Tibial artery (tissue), 4 donors: ENCODE results near the gene C14orf180.

ENCODE experiments used
- DNase-seq, 2 donors: peaks; one replicate each; pipeline ENCODE4 v3.0.0-alpha.2; 2019
- H3K27ac ChIP-seq, 2 donors: fragments of 200-600 bp; sonication (generic) in 1 of 2; 1 replicate in 1 of 2; 2 replicates in 1 of 2; pipeline ENCODE4 v1.5.1; 2018 to 2019; ENCODE audit warnings: mild to moderate bottlenecking in 1 of 2
- H3K27me3 ChIP-seq, 2 donors: fragments of 200-600 bp; sonication (generic) in 1 of 2; one replicate each; pipeline versions ENCODE4 v1.5.1 to v1.6.0; 2016 to 2019
- H3K36me3 ChIP-seq, 3 donors: fragments of 200-600 bp; sonication (generic) in 2 of 3; one replicate each; pipeline ENCODE4 v1.5.1; 2016 to 2019; ENCODE audit warnings: mild to moderate bottlenecking in 2 of 3
- H3K4me1 ChIP-seq, 4 donors: fragments of 200-600 bp; sonication (generic) in 2 of 4; 1 replicate in 3 of 4; 2 replicates in 1 of 4; pipeline ENCODE4 v1.5.1; 2016 to 2019
- H3K4me3 ChIP-seq, 2 donors: fragments of 200-600 bp; sonication (generic) in 1 of 2; 1 replicate in 1 of 2; 2 replicates in 1 of 2; pipeline ENCODE4 v1.5.1; 2018 to 2019; ENCODE audit warnings: mild to moderate bottlenecking in 2 of 2
- H3K9me3 ChIP-seq, 3 donors: fragments of 200-600 bp; sonication (generic) in 1 of 3; one replicate each; pipeline ENCODE4 v1.5.1; 2016 to 2019
- CTCF ChIP-seq, 2 experiments: fragments of 200-600 bp in 1 of 2; fragments of 450-650 bp in 1 of 2; IDR thresholded peaks; one replicate each; pipeline ENCODE4 v1.5.1; 2017 to 2019; ENCODE audit warnings: antibody characterized with exemption in 2 of 2, mild to moderate bottlenecking in 1 of 2, moderate library complexity in 1 of 2
- intact Hi-C: fragments of 100-400 bp; cut with DNase I; formaldehyde crosslinking; loops from one replicate; pipeline ENCODE4 v1.15.0; 2023; ENCODE audit warnings: low total_unique reads

C14orf180 gene

GRCh38 chr14:104595911-104596450, 16.4 kb downstream of the C14orf180 start:
- no peaks in the 10 kb centered on the region for H3K4me1 ChIP-seq
- no peak for TF ChIP-seq CTCF (IDR thresholded peaks at IDR 0.05)
- no peaks in the 10 kb centered on the region for H3K9me3 ChIP-seq
- H3K4me3 ChIP-seq, result no peak overlapping the region
- peaks cover 0 to 79% of the 10 kb centered on the region in 2 donors for H3K27me3 ChIP-seq
- no peak overlapping the region for H3K27ac ChIP-seq
- no peak for DNase-seq
- H3K36me3 ChIP-seq, result no peaks in the 10 kb centered on the region
- intact Hi-C loops, result no loop called here

GRCh38 chr14:104596451-104596918, 16.9 kb downstream of the C14orf180 start:
- Histone ChIP-seq H3K9me3 (no peaks in the 10 kb centered on the region), H3K27ac (no peak overlapping the region), H3K27me3 (peaks cover 0 to 84% of the 10 kb centered on the region in 2 donors), H3K4me1 (no peaks in the 10 kb centered on the region), H3K36me3 (no peaks in the 10 kb centered on the region), H3K4me3 (no peak overlapping the region)
- no peak for TF ChIP-seq CTCF (IDR thresholded peaks at IDR 0.05)
- DNase-seq, result no peak
- intact Hi-C loops, result no loop called here

- peaks cover 0 to 88% of the 10 kb centered on the region in 2 donors for H3K27me3 ChIP-seq
Observed at GRCh38 chr14:104596927-104597351, 17.4 kb downstream of the C14orf180 start.

GRCh38 chr14:104597576-104597975, 18.0 kb downstream of the C14orf180 start:
- Histone ChIP-seq H3K36me3 (no peaks in the 10 kb centered on the region), H3K27me3 (peaks cover 0 to 95% of the 10 kb centered on the region in 2 donors), H3K4me1 (no peaks in the 10 kb centered on the region), H3K27ac (no peak overlapping the region), H3K9me3 (no peaks in the 10 kb centered on the region), H3K4me3 (no peak overlapping the region)
- TF ChIP-seq CTCF (IDR thresholded peaks at IDR 0.05), result no peak
- DNase-seq, result no peak
- intact Hi-C loops, result no loop called here

More at GRCh38 chr14:104596927-104597351, 17.4 kb downstream of the C14orf180 start:
- intact Hi-C loops, result no loop called here
- Histone ChIP-seq H3K4me3 (no peak overlapping the region), H3K9me3 (no peaks in the 10 kb centered on the region), H3K36me3 (no peaks in the 10 kb centered on the region), H3K4me1 (no peaks in the 10 kb centered on the region), H3K27ac (no peak overlapping the region)
- DNase-seq, result no peak
- no peak for TF ChIP-seq CTCF (IDR thresholded peaks at IDR 0.05)

- H3K27ac ChIP-seq, result no peak overlapping the region
- H3K4me1 ChIP-seq, result no peaks in the 10 kb centered on the region
- H3K4me3 ChIP-seq, result no peak overlapping the region
- peaks cover 0 to 97% of the 10 kb centered on the region in 2 donors for H3K27me3 ChIP-seq
- intact Hi-C loops, result no loop called here
- TF ChIP-seq CTCF (IDR thresholded peaks at IDR 0.05), result no peak
- no peaks in the 10 kb centered on the region for H3K9me3 ChIP-seq
- DNase-seq, result peak in 1 of 2 donors; percentile 55
- H3K36me3 ChIP-seq, result no peaks in the 10 kb centered on the region
Observed at GRCh38 chr14:104598039-104598909, 18.7 kb downstream of the C14orf180 start.
